IMR-90 (cell line): ENCODE data around the gene FXR2. TPM values are rescaled to one million over a fixed set of nuclear protein-coding genes. Genes with fewer than 3 reads are reported as not detected.

Experiments used
- ATAC-seq: fragments of 200-7000 bp; cut with Tn5 transposase; 2 replicates; pipeline ENCODE4 v1.9.1; 2020; ENCODE audit warnings: low read depth, mild to moderate bottlenecking, moderate library complexity
- BruUV-seq: library from RNA; stranded (reverse); fragments of 400-500 nt; replicated peaks from 2 replicates; lab custom pipeline; 2021; lab: Mats Ljungman, UMichigan
- CTCF ChIA-PET: fragments of 300-600 bp; formaldehyde crosslinking; extraction: SDS; loops from one replicate; lab custom pipeline; 2021; ENCODE audit warnings: antibody characterized with exemption; lab: Yijun Ruan, JAX
- POLR2A ChIA-PET: fragments of 300-600 bp; sonication (Branson Sonifier 250); formaldehyde crosslinking; loops from one replicate; lab custom pipeline; 2022; ENCODE audit warnings: antibody characterized with exemption; ENCODE audit not compliant: unreplicated experiment; lab: Charles Lee
- DNase-seq: peaks from one replicate; pipeline ENCODE4 v3.0.0; 2013
- H2AFZ ChIP-seq: replicated peaks from 2 replicates; pipeline ENCODE3; 2013; ENCODE audit warnings: low read length, mild to moderate bottlenecking; ENCODE audit not compliant: poor library complexity
- H2AK5ac ChIP-seq: 2 replicates; pipeline ENCODE4 v1.6.1; 2013; ENCODE audit warnings: low read depth, low read length, inconsistent platforms
- H2AK9ac ChIP-seq: replicated peaks from 2 replicates; pipeline ENCODE3; 2013; ENCODE audit warnings: mild to moderate bottlenecking, low read depth, low read length, moderate library complexity; ENCODE audit not compliant: poor library complexity
- H2BK120ac ChIP-seq: 2 replicates; pipeline ENCODE4 v1.6.1; 2013; ENCODE audit warnings: low read depth, low read length, inconsistent platforms
- H2BK15ac ChIP-seq: 3 replicates; pipeline ENCODE4 v1.6.1; 2013; ENCODE audit warnings: low read depth, low read length, inconsistent platforms
- H2BK20ac ChIP-seq: 2 replicates; pipeline ENCODE4 v1.6.1; 2013; ENCODE audit warnings: low read depth, mild to moderate bottlenecking, inconsistent platforms, low read length, moderate library complexity
- H2BK5ac ChIP-seq: 2 replicates; pipeline ENCODE4 v1.6.1; 2013; ENCODE audit warnings: mild to moderate bottlenecking, low read depth, low read length, inconsistent platforms; ENCODE audit not compliant: poor library complexity, severe bottlenecking
- H3K14ac ChIP-seq: replicated peaks from 2 replicates; pipeline ENCODE4 v1.6.1; 2013; ENCODE audit warnings: low read depth, low read length, inconsistent platforms
- H3K18ac ChIP-seq: 2 replicates; pipeline ENCODE4 v1.6.1; 2013; ENCODE audit warnings: low read depth, low read length, control low read depth
- H3K23ac ChIP-seq: 2 replicates; pipeline ENCODE4 v1.6.1; 2013; ENCODE audit warnings: low read depth, low read length, inconsistent platforms
- H3K27ac ChIP-seq: 2 replicates; pipeline ENCODE4 v1.5.1; 2013; ENCODE audit warnings: mild to moderate bottlenecking, control low read depth, low read length; ENCODE audit not compliant: insufficient read depth
- H3K27me3 ChIP-seq: 2 replicates; pipeline ENCODE4 v1.6.1; 2013; ENCODE audit warnings: low read length; ENCODE audit not compliant: control insufficient read depth, insufficient read depth
- H3K36me3 ChIP-seq: 2 replicates; pipeline ENCODE4 v1.6.1; 2013; ENCODE audit warnings: low read length, mixed read lengths; ENCODE audit not compliant: control insufficient read depth, insufficient read depth
- H3K4ac ChIP-seq: 2 replicates; pipeline ENCODE4 v1.6.1; 2013; ENCODE audit warnings: low read depth, low read length, inconsistent platforms
- H3K4me1 ChIP-seq: 2 replicates; pipeline ENCODE4 v1.6.1; 2013; ENCODE audit warnings: low read length, mixed read lengths; ENCODE audit not compliant: control insufficient read depth, insufficient read depth
- H3K4me2 ChIP-seq: 2 replicates; pipeline ENCODE4 v1.6.1; 2013; ENCODE audit warnings: low read depth, mild to moderate bottlenecking, control low read depth, low read length, moderate library complexity
- H3K4me3 ChIP-seq: 2 replicates; pipeline ENCODE4 v1.5.1; 2013; ENCODE audit warnings: low read depth, mild to moderate bottlenecking, control low read depth, low read length, moderate library complexity; ENCODE audit not compliant: insufficient read depth
- H3K56ac ChIP-seq: 2 replicates; pipeline ENCODE4 v1.6.1; 2013; ENCODE audit warnings: low read length, inconsistent platforms; ENCODE audit not compliant: insufficient read depth; ENCODE audit errors: extremely low read depth
- H3K79me1 ChIP-seq, 2 experiments: 2 replicates each; pipeline ENCODE4 v1.6.1; 2013; ENCODE audit warnings: low read length in 2 of 2, inconsistent platforms in 1 of 2, low read depth in 1 of 2
- H3K9ac ChIP-seq: 2 replicates; pipeline ENCODE4 v1.6.1; 2013; ENCODE audit warnings: low read depth, low read length, control low read depth
- H3K9me1 ChIP-seq: 2 replicates; pipeline ENCODE4 v1.6.1; 2013; ENCODE audit warnings: low read length, inconsistent platforms; ENCODE audit not compliant: insufficient read depth
- H3K9me3 ChIP-seq: 2 replicates; pipeline ENCODE4 v1.6.1; 2013; ENCODE audit warnings: low read length; ENCODE audit not compliant: control insufficient read depth, insufficient read depth
- H4K20me1 ChIP-seq: 2 replicates; pipeline ENCODE4 v1.6.1; 2013; ENCODE audit warnings: low read length, inconsistent platforms; ENCODE audit not compliant: insufficient read depth
- H4K5ac ChIP-seq: 2 replicates; pipeline ENCODE4 v1.6.1; 2013; ENCODE audit warnings: mild to moderate bottlenecking, low read depth, low read length, control low read depth
- H4K8ac ChIP-seq, 2 experiments: 2 replicates each; pipeline ENCODE4 v1.6.1; 2013; ENCODE audit warnings: low read depth in 2 of 2, low read length in 2 of 2, control low read depth in 1 of 2, inconsistent platforms in 1 of 2
- H4K91ac ChIP-seq: 2 replicates; pipeline ENCODE4 v1.6.1; 2013; ENCODE audit warnings: low read depth, low read length, inconsistent platforms; ENCODE audit not compliant: insufficient read depth
- BHLHE40 ChIP-seq: fragments of 150-350 bp; IDR thresholded peaks from 2 replicates; pipeline ENCODE4 v1.6.1; 2016; ENCODE audit warnings: mild to moderate bottlenecking, low read depth, low read length
- CEBPB ChIP-seq: IDR thresholded peaks from 2 replicates; pipeline ENCODE4 v1.6.1; 2012; ENCODE audit warnings: low read depth, low read length, improper control_type of control experiment
- CHD1 ChIP-seq: IDR thresholded peaks from 2 replicates; pipeline ENCODE4 v1.6.1; 2012; ENCODE audit warnings: low read depth, low read length, improper control_type of control experiment
- FOS ChIP-seq: fragments of 150-350 bp; IDR thresholded peaks from 2 replicates; pipeline ENCODE4 v1.6.1; 2016; ENCODE audit warnings: low read depth, low read length
- MAFK ChIP-seq: IDR thresholded peaks from 2 replicates; pipeline ENCODE4 v1.6.1; 2012; ENCODE audit warnings: low read depth, low read length, improper control_type of control experiment
- MAZ ChIP-seq: IDR thresholded peaks from 2 replicates; pipeline ENCODE4 v1.6.1; 2012; ENCODE audit warnings: low read depth, mild to moderate bottlenecking, low read length, improper control_type of control experiment, moderate library complexity, borderline replicate concordance
- MXI1 ChIP-seq: IDR thresholded peaks from 2 replicates; pipeline ENCODE4 v1.6.1; 2012; ENCODE audit warnings: low read depth, mild to moderate bottlenecking, low read length, moderate library complexity, borderline replicate concordance
- NFE2L2 ChIP-seq: fragments of 150-350 bp; IDR thresholded peaks from 2 replicates; pipeline ENCODE4 v1.6.1; 2016; ENCODE audit warnings: low read depth, mild to moderate bottlenecking, low read length
- POLR2A ChIP-seq: IDR thresholded peaks from 2 replicates; pipeline ENCODE4 v1.6.1; 2012; ENCODE audit warnings: mild to moderate bottlenecking, low read depth, low read length
- RAD21 ChIP-seq: IDR thresholded peaks from 2 replicates; pipeline ENCODE4 v1.6.1; 2012; ENCODE audit warnings: low read length, improper control_type of control experiment
- RCOR1 ChIP-seq: IDR thresholded peaks from 2 replicates; pipeline ENCODE4 v1.6.1; 2012; ENCODE audit warnings: mild to moderate bottlenecking, low read length, improper control_type of control experiment; ENCODE audit not compliant: insufficient replicate concordance
- RFX5 ChIP-seq: IDR thresholded peaks from 2 replicates; pipeline ENCODE4 v1.8.0; 2012; ENCODE audit warnings: low read depth, mild to moderate bottlenecking, low read length, moderate library complexity
- SMC3 ChIP-seq: fragments of 150-350 bp; IDR thresholded peaks from 2 replicates; pipeline ENCODE4 v1.6.1; 2016; ENCODE audit warnings: low read depth, mild to moderate bottlenecking, antibody characterized with exemption, low read length, moderate library complexity
- WGBS, 2 experiments: methylation state at CpG; one replicate each; pipeline versions ENCODE4 v1.1.5 to v1.1.7; 2013; ENCODE audit warnings: missing lambda C conversion rate in 2 of 2; ENCODE audit not compliant: insufficient read length in 1 of 2; ENCODE audit errors: extremely low coverage in 2 of 2; 5-methylcytosine and 5-hydroxymethylcytosine counted together
- dilution Hi-C: fragments of 300-500 bp; cut with HindIII; formaldehyde crosslinking; loops from one replicate; pipeline ENCODE4 v1.14.3; 2018; ENCODE audit warnings: low sequenced_read_pairs; ENCODE audit not compliant: unreplicated experiment
- in situ Hi-C: fragments of 300-500 bp; cut with MboI; formaldehyde crosslinking; loops from 3 replicates; pipeline ENCODE4 v1.14.3; 2019; ENCODE audit warnings: low sequenced_read_pairs, inconsistent platforms, mixed read lengths
- intact Hi-C: fragments of 100-400 bp; cut with micrococcal nuclease; formaldehyde crosslinking; loops from 2 replicates; pipeline ENCODE4 v1.10.0; 2022
- polyA plus RNA-seq, 3 experiments: library from polyadenylated mRNA; depleted of rRNA; stranded (reverse); fragments of >200 nt; gene quantifications; 2 replicates each; pipeline ENCODE4 v1.2.3, GENCODE V29; 2012; ENCODE audit warnings: low replicate concordance in 1 of 3
- total RNA-seq: library from RNA; depleted of rRNA; stranded (reverse); fragments of >200 nt; gene quantifications from 2 replicates; pipeline ENCODE4 v1.2.3, GENCODE V29; 2012
- TF ChIP-seq, protein P1 (sequence below): fragments of 150-350 bp; IDR thresholded peaks from 2 replicates; pipeline ENCODE4 v1.6.1; 2017; ENCODE audit warnings: mild to moderate bottlenecking, antibody characterized with exemption, low read length, low read depth
- TF ChIP-seq, protein P2 (sequence below): conservative IDR thresholded peaks from 2 replicates; pipeline ENCODE4 v1.5.1; 2012; ENCODE audit warnings: mild to moderate bottlenecking, low read depth, low read length, improper control_type of control experiment

FXR2 gene
- total and polyA plus RNA-seq, 2 of the 4 experiments (the other 2 are of a cell fraction) = 39.1 to 55.9 TPM

DNA sequence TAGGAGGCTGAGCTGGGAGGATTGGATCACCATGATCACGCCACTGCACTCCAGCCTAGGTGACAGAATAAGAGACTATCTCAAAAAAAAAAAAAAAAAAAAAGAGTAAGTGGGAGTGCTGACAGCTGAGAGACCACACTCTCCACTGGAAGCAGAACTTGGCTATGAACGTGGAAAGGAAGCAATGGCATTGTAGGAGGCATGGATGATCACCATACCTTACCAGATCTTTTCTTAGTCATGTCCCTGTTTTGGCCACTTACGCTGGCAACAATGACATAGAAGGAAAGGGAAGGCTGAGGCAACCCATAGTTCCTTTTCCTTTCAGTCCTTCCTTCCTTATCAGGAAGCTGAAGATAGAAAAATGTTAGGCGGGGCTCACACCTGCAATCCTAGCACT lies 32.3 kb upstream of the FXR2 start:
- Histone ChIP-seq H3K9ac (no peak overlapping the region), H3K9me3 (no peaks in the 10 kb centered on the region), H3K4me2 (no peak overlapping the region), H3K27ac (no peak overlapping the region), H3K4ac (no peak overlapping the region), H2BK5ac (no peak overlapping the region), H3K56ac (no peak overlapping the region), H3K4me1 (peaks cover 6% of the 10 kb centered on the region; the same call in 1 of the 2 replicates), H3K14ac (no peak overlapping the region), H2BK20ac (no peak overlapping the region), H2BK120ac (no peak overlapping the region), H2AK5ac (no peak overlapping the region), H2AK9ac (no peak overlapping the region), H4K5ac (no peak overlapping the region), H3K36me3 (no peaks in the 10 kb centered on the region), H4K91ac (no peak overlapping the region), H3K27me3 (peaks cover 27% of the 10 kb centered on the region), H4K20me1 (no peaks in the 10 kb centered on the region; the same call in 1 of the 2 replicates), H2BK15ac (no peak overlapping the region), H4K8ac (no peak overlapping the region), H3K9me1 (no peaks in the 10 kb centered on the region), H3K23ac (no peak overlapping the region), H3K4me3 (no peak overlapping the region), H3K18ac (no peak overlapping the region), H2AFZ (no peak overlapping the region), H3K79me1 (no peaks in the 10 kb centered on the region)
- ChIA-PET CTCF (interaction anchor here (0.6 kb wide), 1 partner anchor 41 kb away, joined by 3 read pairs; no protein-coding TSS in a partner anchor), POLR2A (no interaction called here)
- ATAC-seq = no peak
- in situ Hi-C loops = no loop called here
- WGBS, 2 experiments = no CpG with 5 or more reads among the region's 4 CpGs
- BruUV-seq = no TSS peak
- dilution Hi-C loops = no loop called here
- TF ChIP-seq, protein P1, sequence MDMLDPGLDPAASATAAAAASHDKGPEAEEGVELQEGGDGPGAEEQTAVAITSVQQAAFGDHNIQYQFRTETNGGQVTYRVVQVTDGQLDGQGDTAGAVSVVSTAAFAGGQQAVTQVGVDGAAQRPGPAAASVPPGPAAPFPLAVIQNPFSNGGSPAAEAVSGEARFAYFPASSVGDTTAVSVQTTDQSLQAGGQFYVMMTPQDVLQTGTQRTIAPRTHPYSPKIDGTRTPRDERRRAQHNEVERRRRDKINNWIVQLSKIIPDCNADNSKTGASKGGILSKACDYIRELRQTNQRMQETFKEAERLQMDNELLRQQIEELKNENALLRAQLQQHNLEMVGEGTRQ = no peak
- TF ChIP-seq SMC3 (no peak), CHD1 (no peak), BHLHE40 (no peak), CEBPB (no peak), RAD21 (no peak), FOS (no peak), NFE2L2 (no peak), POLR2A (no peak), MAZ (no peak), RCOR1 (no peak), MXI1 (no peak), MAFK (no peak), RFX5 (no peak)
- TF ChIP-seq, protein P2, sequence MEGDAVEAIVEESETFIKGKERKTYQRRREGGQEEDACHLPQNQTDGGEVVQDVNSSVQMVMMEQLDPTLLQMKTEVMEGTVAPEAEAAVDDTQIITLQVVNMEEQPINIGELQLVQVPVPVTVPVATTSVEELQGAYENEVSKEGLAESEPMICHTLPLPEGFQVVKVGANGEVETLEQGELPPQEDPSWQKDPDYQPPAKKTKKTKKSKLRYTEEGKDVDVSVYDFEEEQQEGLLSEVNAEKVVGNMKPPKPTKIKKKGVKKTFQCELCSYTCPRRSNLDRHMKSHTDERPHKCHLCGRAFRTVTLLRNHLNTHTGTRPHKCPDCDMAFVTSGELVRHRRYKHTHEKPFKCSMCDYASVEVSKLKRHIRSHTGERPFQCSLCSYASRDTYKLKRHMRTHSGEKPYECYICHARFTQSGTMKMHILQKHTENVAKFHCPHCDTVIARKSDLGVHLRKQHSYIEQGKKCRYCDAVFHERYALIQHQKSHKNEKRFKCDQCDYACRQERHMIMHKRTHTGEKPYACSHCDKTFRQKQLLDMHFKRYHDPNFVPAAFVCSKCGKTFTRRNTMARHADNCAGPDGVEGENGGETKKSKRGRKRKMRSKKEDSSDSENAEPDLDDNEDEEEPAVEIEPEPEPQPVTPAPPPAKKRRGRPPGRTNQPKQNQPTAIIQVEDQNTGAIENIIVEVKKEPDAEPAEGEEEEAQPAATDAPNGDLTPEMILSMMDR = no peak
- no peak for DNase-seq
- intact Hi-C loops = no loop called here
